PC-3 (cell line): Measurements from ENCODE around the gene AP3S1.

Experiments
- EZH2 ChIP-seq: fragments of 300-600 bp; sonication (generic); IDR thresholded peaks from one replicate; pipeline ENCODE4 v1.6.1; 2017; ENCODE audit warnings: antibody characterized with exemption, mild to moderate bottlenecking, low read length; ENCODE audit not compliant: unreplicated experiment
- TF ChIP-seq, protein P1 (sequence below): fragments of 300-600 bp; sonication (generic); conservative IDR thresholded peaks from 2 replicates; pipeline ENCODE4 v1.5.1; 2017; ENCODE audit warnings: antibody characterized with exemption, low read depth, mild to moderate bottlenecking, low read length

DNA sequence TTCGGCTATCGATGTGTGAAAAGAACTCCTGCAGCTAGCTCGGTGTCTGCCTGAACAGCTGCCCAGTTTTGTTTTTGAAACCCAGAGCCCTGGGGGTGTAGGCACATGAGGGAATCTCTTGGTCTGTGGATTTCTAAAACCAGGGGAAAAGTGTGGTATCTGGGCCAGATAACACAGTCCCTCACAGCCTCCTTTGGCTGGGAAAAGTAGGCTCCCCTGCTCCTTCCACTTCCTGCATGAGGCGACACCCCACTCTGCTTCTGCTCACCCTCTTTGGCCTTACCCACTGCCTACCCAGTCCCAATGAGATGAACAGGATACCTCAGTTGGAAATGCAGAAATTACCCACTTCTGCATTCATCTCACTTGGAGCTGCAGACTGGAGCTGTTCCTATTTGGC lies 15.8 kb upstream of the AP3S1 start:
- TF ChIP-seq, protein P1, sequence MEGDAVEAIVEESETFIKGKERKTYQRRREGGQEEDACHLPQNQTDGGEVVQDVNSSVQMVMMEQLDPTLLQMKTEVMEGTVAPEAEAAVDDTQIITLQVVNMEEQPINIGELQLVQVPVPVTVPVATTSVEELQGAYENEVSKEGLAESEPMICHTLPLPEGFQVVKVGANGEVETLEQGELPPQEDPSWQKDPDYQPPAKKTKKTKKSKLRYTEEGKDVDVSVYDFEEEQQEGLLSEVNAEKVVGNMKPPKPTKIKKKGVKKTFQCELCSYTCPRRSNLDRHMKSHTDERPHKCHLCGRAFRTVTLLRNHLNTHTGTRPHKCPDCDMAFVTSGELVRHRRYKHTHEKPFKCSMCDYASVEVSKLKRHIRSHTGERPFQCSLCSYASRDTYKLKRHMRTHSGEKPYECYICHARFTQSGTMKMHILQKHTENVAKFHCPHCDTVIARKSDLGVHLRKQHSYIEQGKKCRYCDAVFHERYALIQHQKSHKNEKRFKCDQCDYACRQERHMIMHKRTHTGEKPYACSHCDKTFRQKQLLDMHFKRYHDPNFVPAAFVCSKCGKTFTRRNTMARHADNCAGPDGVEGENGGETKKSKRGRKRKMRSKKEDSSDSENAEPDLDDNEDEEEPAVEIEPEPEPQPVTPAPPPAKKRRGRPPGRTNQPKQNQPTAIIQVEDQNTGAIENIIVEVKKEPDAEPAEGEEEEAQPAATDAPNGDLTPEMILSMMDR, result no peak
- TF ChIP-seq EZH2, result no peak
